Stimulated activated naive B cell treated with anti-CD40 and anti-IgM and Interleukin-4, amounts not matched to agents 10 μg/mL and 1 μg/mL and 100 μg/mL, for 72 hours (primary cell): ENCODE data around the gene MGRN1.
"Not testable (repeated sequence)": the region's sequence is repeated elsewhere in the genome, so short reads cannot be mapped to it uniquely, and the experiment has no call there.

Source experiments
- ATAC-seq, 2 donors: fragments of 150-1000 bp; cut with Tn5 transposase; replicated peaks; 2 replicates each; pipeline ENCODE4 v1.10.0; 2021; ENCODE audit warnings: moderate library complexity in 1 of 2
- DNase-seq: peaks from one replicate; pipeline ENCODE4 v3.0.0; 2021
- H3K27ac Mint-ChIP-seq: one replicate; pipeline ENCODE4 v1.8.0; 2022; ENCODE audit warnings: mild to moderate bottlenecking, mixed read lengths
- H3K27me3 Mint-ChIP-seq, 2 donors: one replicate each; pipeline ENCODE4 v1.8.0; 2022; ENCODE audit warnings: mixed read lengths in 2 of 2
- H3K36me3 Mint-ChIP-seq, 2 donors: one replicate each; pipeline ENCODE4 v1.8.0; 2022; ENCODE audit warnings: mixed read lengths in 2 of 2, mild to moderate bottlenecking in 1 of 2
- H3K4me1 Mint-ChIP-seq, 2 donors: one replicate each; pipeline ENCODE4 v1.8.0; 2022; ENCODE audit warnings: mixed read lengths in 2 of 2, mild to moderate bottlenecking in 1 of 2
- H3K4me3 Mint-ChIP-seq, 2 donors: one replicate each; pipeline ENCODE4 v1.8.0; 2022; ENCODE audit warnings: mild to moderate bottlenecking in 2 of 2, mixed read lengths in 2 of 2, moderate library complexity in 1 of 2
- H3K9me3 Mint-ChIP-seq, 2 donors: one replicate each; pipeline ENCODE4 v1.8.0; 2022; ENCODE audit warnings: mixed read lengths in 2 of 2, mild to moderate bottlenecking in 1 of 2

MGRN1 gene

GRCh38 chr16:4729876-4730275 lies 105.2 kb downstream of the MGRN1 start:
- Mint-ChIP-seq H3K27ac (no peak overlapping the region), H3K9me3 (no peaks in the 10 kb centered on the region), H3K36me3 (peaks cover 21 to 33% of the 10 kb centered on the region in 2 donors), H3K4me3 (no peak overlapping the region), H3K4me1 (peaks cover 3 to 20% of the 10 kb centered on the region in 2 donors), H3K27me3 (no peaks in the 10 kb centered on the region)
- DNase-seq (no peak), ATAC-seq (no peak)

DNA sequence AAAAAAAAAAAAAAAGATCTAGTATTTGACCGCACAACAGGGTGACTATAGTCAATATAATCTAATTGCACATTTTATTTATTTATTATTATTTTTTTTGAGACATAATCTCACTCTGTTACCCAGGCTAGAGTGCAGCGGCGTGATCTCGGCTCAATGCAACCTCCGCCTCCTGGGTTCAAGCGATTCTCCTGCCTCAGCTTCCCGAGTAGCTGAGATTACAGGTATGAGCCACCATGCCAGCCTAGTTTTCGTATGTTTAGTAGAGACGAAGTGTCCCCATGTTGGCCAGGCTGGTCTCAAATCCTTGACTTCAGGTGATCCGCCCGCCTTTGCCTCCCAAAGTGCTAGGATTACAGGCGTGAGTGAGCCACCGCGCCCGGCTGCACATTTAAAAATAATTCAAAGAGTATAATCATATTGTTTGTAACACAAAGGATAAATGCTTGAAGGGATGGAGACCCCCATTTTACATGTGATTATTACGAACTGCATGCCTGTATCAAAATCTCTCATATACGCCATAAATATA lies 108.7 kb downstream of the MGRN1 start:
- no peaks in the 10 kb centered on the region for H3K9me3 Mint-ChIP-seq
- peaks cover 9 to 26% of the 10 kb centered on the region in 2 donors for H3K4me1 Mint-ChIP-seq
- ATAC-seq: no peak

DNA sequence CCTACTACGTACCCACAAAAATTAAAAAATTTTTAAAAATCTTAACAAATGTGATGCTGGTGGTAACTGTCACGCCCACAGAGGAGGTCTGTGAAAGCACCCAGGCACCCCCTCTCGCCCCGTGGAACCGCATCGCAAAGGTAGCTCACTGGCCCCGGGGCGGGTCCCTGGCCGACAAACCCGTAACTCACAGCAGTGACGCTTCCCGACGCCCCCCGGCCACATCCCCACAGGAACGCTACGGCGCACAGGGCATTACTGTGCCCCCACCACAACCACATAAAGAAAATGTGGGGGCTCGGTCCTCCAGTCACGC lies 109.1 kb downstream of the MGRN1 start:
- H3K9me3 Mint-ChIP-seq: no peaks in the 10 kb centered on the region
- H3K4me3 Mint-ChIP-seq: peak overlapping the region; percentile 89 to 92
- DNase-seq (no peak), ATAC-seq (peak; percentile 21)
- peaks cover 9 to 22% of the 10 kb centered on the region in 2 donors for H3K4me1 Mint-ChIP-seq
- H3K27ac Mint-ChIP-seq: peak overlapping the region; percentile 62
- H3K36me3 Mint-ChIP-seq: peaks cover 8 to 14% of the 10 kb centered on the region in 2 donors
- no peaks in the 10 kb centered on the region for H3K27me3 Mint-ChIP-seq

More for the DNA sequence above, 108.7 kb downstream of the MGRN1 start:
- H3K27me3 Mint-ChIP-seq: no peaks in the 10 kb centered on the region
- H3K27ac Mint-ChIP-seq: peak overlapping the region; percentile 62
- peaks cover 11 to 19% of the 10 kb centered on the region in 2 donors for H3K36me3 Mint-ChIP-seq
- no peak for DNase-seq
- peak overlapping the region; percentile 89 to 92 for H3K4me3 Mint-ChIP-seq

GRCh38 chr16:4734063-4734729 lies 109.6 kb downstream of the MGRN1 start, which contains the start of the genes ANKS3 and DNAAF8:
ANKS3 (minus strand) TSS chr16:4734271; CDS start chr16:4730149, 4,122 bp downstream.
DNAAF8 (plus strand) TSS chr16:4734537; CDS start chr16:4736515, 1,978 bp downstream.
- Mint-ChIP-seq H3K27me3 (no peaks in the 10 kb centered on the region), H3K27ac (peak within 1 kb of the TSS; percentile 95), H3K9me3 (no peaks in the 10 kb centered on the region), H3K36me3 (peaks cover 4 to 10% of the 10 kb centered on the region in 2 donors), H3K4me1 (peaks cover 9 to 20% of the 10 kb centered on the region in 2 donors), H3K4me3 (peak within 1 kb of the TSS; percentile 89 to 92)
- peak; percentile 86 to 88 for ATAC-seq
- peak; percentile 83 for DNase-seq

DNA sequence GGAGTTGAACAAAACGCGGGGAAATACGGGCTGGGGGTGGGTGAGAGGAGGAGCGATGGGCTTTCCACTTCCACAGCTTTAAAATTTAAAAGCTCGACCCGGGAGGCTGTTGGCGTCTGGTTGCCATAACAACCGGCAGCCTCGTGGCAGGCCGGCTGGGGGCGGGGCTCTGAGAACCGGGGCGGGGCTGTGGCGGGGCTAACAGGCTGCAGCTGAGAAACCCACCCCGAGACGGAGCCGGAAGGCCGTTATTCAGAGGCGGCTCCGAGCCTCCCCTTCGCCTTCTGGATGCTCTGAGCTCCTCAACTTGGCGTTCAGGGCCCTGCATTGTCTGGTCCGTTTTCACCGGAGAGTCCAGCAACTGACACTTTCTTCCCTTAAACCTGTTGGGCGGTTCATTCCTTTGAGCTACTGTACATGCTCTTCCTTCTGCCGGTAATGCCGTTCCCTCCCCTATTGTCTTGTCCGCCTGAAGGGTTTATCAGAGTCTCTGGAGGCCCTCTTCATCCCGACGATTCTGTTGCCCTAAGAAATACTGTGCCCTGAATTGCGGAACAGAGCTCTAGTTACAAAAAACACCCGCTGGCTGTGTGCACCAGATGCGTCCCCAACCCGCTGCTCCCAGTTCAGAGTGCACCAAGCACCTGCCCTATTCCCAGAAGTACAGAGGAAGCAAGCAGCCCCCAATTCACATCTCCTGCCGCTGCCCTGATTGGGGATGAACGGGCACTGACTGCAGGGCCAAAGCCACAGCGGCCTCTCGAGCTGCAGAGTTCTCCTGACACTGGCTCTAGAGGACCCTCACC lies 110.3 kb downstream of the MGRN1 start:
- ATAC-seq (peak; percentile 80 to 83), DNase-seq (peak; percentile 85)
- peaks cover 4 to 7% of the 10 kb centered on the region in 2 donors for H3K36me3 Mint-ChIP-seq
- H3K4me1 Mint-ChIP-seq: peaks cover 9 to 20% of the 10 kb centered on the region in 2 donors
- H3K27ac Mint-ChIP-seq: peak overlapping the region; percentile 95
- no peaks in the 10 kb centered on the region for H3K9me3 Mint-ChIP-seq
- peak overlapping the region; percentile 89 to 92 for H3K4me3 Mint-ChIP-seq
- H3K27me3 Mint-ChIP-seq: no peaks in the 10 kb centered on the region

DNA sequence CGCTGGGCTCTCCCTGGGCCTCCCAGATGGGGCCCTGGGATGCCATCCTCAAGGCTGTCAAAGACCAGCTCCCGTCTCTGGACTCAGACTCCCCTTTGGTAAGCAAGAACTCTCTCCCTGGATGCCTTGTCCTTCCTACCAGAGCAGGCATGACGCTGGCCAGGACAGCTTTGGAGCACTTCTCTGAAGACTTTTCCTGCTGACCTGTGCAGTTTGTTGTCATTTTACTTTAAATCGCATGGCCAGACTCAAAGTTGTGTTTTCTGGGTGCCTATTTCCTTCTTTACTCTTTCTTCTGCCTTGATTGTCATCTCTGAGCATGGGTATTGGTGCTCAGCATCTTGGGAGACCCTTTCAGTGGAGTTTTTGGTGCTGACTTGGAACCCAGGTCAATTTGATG lies 111.9 kb downstream of the MGRN1 start:
- ATAC-seq: no peak
- H3K9me3 Mint-ChIP-seq: no peaks in the 10 kb centered on the region
- no peaks in the 10 kb centered on the region for H3K36me3 Mint-ChIP-seq
- no peak for DNase-seq
- no peak overlapping the region for H3K27ac Mint-ChIP-seq
- no peak overlapping the region for H3K4me3 Mint-ChIP-seq
- H3K27me3 Mint-ChIP-seq: no peaks in the 10 kb centered on the region
- peaks cover 9 to 20% of the 10 kb centered on the region in 2 donors for H3K4me1 Mint-ChIP-seq

- no peak overlapping the region for H3K4me3 Mint-ChIP-seq
- no peak overlapping the region for H3K27ac Mint-ChIP-seq
- ATAC-seq (no peak), DNase-seq (no peak)
- H3K27me3 Mint-ChIP-seq: no peaks in the 10 kb centered on the region
- H3K9me3 Mint-ChIP-seq: no peaks in the 10 kb centered on the region
- no peaks in the 10 kb centered on the region for H3K36me3 Mint-ChIP-seq
- H3K4me1 Mint-ChIP-seq: peaks cover 9 to 20% of the 10 kb centered on the region in 2 donors
Measured at GRCh38 chr16:4737545-4737944, 112.9 kb downstream of the MGRN1 start.

DNA sequence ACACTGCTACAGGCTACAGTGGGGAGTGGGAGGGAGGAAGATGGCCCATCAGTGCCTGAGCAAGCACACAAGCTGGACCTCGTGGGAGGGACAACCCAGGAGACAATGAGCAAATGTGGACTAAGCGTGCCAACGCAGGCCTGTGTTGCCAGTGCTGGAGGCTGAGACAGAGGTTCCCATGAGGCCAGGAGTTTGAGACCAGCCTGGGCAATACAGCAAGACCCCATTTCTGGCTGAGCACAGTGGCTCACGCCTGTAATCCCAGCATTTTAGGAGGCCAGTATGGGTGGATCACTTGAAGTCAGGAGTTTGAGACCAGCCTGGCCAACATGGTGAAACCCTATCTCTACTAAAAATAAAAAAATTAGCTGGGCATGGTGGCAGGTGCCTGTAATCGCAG lies 113.7 kb downstream of the MGRN1 start:
- not testable (repeated sequence) for H3K4me3 Mint-ChIP-seq, H3K9me3 Mint-ChIP-seq, H3K36me3 Mint-ChIP-seq, H3K27me3 Mint-ChIP-seq, DNase-seq, H3K27ac Mint-ChIP-seq, ATAC-seq
- peaks cover 7 to 19% of the 10 kb centered on the region in 2 donors for H3K4me1 Mint-ChIP-seq
